Left ventricle myocardium inferior (tissue), 1 donor: ENCODE measurements around the gene ADNP2. TPM values are rescaled to one million over a fixed set of nuclear protein-coding genes. Genes with fewer than 3 reads are reported as not detected.

Experiments used
- DNase-seq: peaks from one replicate; pipeline ENCODE4 v3.0.0-alpha.2; 2020
- H3K27ac ChIP-seq: fragments of 200-600 bp; replicated peaks from 2 replicates; pipeline ENCODE4 v1.8.0; 2021
- H3K27me3 ChIP-seq: fragments of 200-600 bp; 2 replicates; pipeline ENCODE4 v1.8.0; 2021; ENCODE audit warnings: low read depth
- H3K36me3 ChIP-seq: fragments of 200-600 bp; 2 replicates; pipeline ENCODE4 v1.8.0; 2021
- H3K4me1 ChIP-seq: fragments of 200-600 bp; 2 replicates; pipeline ENCODE4 v1.8.0; 2021
- H3K4me3 ChIP-seq: fragments of 200-600 bp; 2 replicates; pipeline ENCODE4 v1.8.0; 2021; ENCODE audit warnings: mild to moderate bottlenecking, moderate library complexity
- H3K9me3 ChIP-seq: fragments of 200-600 bp; replicated peaks from 2 replicates; pipeline ENCODE4 v1.8.0; 2021
- intact Hi-C: fragments of 100-400 bp; cut with micrococcal nuclease; formaldehyde crosslinking; loops from one replicate; pipeline ENCODE4 v1.11.0; 2022
- total RNA-seq: library from RNA; stranded (reverse); fragmentation: NEBNext Ultra II Directional; extraction: Animal tissue kit (Norgen Biotek cat#: 25700); gene quantifications from one replicate; pipeline ENCODE4 v1.2.1, GENCODE V29; 2021
- TF ChIP-seq, protein P1 (sequence below): fragments of 200-600 bp; IDR thresholded peaks from 2 replicates; pipeline ENCODE4 v1.8.0; 2021; ENCODE audit warnings: antibody characterized with exemption, mild to moderate bottlenecking, borderline replicate concordance
- donor health status: DM: no; HTN: yes; CAD: no; lungs with severe emphysema.

ADNP2 gene
- total RNA-seq, 1 donor from 2014 or later = 7.5 TPM

DNA sequence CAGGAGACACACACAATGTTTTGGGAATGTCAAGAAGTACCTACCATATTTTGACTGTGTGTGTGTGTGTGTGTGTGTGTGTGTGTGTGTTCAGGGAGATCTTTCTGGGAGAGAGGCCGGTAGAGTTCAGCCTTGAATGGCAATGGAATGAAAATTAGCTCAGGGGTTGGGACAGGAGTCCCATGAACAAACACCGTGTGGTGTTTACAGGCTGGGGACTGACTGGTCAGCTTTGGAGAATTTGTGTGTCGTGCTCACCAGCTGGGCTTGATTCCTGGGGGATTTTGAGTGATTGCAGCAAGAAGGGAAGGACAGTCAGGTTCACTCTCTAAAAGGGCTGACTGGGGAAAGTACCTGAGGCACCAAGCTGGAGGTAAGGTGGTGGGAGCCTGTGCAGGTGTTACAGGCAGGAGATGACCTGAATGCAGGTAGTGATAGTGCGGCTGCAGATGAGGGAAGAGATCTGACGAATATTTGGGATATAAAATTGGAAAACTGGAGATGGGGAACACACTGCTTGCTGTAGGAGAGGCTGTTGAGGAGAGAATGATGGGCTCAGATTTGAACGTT lies 2.5 kb upstream of the ADNP2 start:
- Histone ChIP-seq H3K4me3 (no peak overlapping the region), H3K9me3 (peaks cover 4% of the 10 kb centered on the region), H3K27ac (no peak overlapping the region), H3K27me3 (no peaks in the 10 kb centered on the region), H3K4me1 (peaks cover 34% of the 10 kb centered on the region), H3K36me3 (no peaks in the 10 kb centered on the region)
- intact Hi-C loops = no loop called here
- no peak for DNase-seq
- TF ChIP-seq, protein P1, sequence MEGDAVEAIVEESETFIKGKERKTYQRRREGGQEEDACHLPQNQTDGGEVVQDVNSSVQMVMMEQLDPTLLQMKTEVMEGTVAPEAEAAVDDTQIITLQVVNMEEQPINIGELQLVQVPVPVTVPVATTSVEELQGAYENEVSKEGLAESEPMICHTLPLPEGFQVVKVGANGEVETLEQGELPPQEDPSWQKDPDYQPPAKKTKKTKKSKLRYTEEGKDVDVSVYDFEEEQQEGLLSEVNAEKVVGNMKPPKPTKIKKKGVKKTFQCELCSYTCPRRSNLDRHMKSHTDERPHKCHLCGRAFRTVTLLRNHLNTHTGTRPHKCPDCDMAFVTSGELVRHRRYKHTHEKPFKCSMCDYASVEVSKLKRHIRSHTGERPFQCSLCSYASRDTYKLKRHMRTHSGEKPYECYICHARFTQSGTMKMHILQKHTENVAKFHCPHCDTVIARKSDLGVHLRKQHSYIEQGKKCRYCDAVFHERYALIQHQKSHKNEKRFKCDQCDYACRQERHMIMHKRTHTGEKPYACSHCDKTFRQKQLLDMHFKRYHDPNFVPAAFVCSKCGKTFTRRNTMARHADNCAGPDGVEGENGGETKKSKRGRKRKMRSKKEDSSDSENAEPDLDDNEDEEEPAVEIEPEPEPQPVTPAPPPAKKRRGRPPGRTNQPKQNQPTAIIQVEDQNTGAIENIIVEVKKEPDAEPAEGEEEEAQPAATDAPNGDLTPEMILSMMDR = no peak

- H3K4me1 ChIP-seq = peaks cover 36% of the 10 kb centered on the region
- H3K4me3 ChIP-seq = no peak overlapping the region
- intact Hi-C loops = no loop called here
- H3K27me3 ChIP-seq = no peaks in the 10 kb centered on the region
- TF ChIP-seq, protein P1 = no peak
- peak overlapping the region; percentile 90 for H3K27ac ChIP-seq
- no peak for DNase-seq
- no peaks in the 10 kb centered on the region for H3K36me3 ChIP-seq
- H3K9me3 ChIP-seq = peaks cover 4% of the 10 kb centered on the region
Observed at GRCh38 chr18:80107426-80107825, 1.6 kb upstream of the ADNP2 start.

DNA sequence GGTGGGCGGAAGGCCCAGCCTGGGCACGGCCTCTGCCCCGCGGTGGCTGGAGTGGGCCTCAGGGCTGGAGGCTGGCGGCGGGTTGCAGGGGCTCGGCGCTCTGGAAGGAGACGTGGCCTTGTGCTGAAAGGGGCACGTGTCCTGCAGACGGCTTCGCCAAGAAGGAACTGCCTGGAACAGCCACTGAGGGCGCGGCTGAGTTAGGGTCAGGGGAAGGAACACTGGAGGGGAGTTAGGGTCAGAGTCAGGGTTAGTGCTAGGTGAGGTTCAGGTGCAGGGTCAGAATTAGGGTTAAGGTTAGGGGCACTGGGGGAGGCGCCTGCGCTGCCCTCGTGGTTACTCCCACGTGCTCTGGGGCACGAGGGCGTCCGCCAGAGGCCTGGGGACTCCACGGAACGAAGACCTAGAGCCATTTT lies 933 bp upstream of the ADNP2 start:
- TF ChIP-seq, protein P1 = no peak
- intact Hi-C loops = no loop called here
- Histone ChIP-seq H3K27ac (peak overlapping the region; percentile 90), H3K27me3 (no peaks in the 10 kb centered on the region), H3K4me3 (no peak overlapping the region), H3K36me3 (no peaks in the 10 kb centered on the region), H3K9me3 (peaks cover 4% of the 10 kb centered on the region), H3K4me1 (peaks cover 37% of the 10 kb centered on the region)
- no peak for DNase-seq

DNA sequence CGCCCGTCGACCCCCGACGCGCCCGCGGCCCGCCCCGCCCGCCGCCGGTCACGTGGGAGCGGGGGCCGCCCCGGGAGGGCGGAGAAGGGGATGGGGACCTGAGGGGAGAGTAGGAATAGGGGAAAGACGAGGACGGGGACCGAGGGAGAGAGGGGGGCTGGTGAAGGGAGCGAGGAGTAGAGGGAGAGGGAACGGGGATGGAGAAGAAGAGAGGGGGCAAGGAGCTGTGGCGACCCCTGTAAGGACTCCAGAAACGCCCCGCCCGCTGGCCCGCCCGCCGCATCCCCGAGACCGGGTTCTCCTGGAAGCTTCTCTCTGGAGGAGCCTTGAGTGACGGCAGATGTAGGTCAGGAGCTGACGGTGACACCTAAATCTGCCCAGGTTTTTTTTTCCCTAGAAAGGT lies 615 bp downstream of the ADNP2 start:
- TF ChIP-seq, protein P1 = no peak
- intact Hi-C loops = no loop called here
- Histone ChIP-seq H3K9me3 (peaks cover 4% of the 10 kb centered on the region), H3K27ac (peak overlapping the region; percentile 90), H3K4me3 (peak overlapping the region; percentile 80), H3K27me3 (no peaks in the 10 kb centered on the region), H3K4me1 (peaks cover 37% of the 10 kb centered on the region), H3K36me3 (no peaks in the 10 kb centered on the region)
- peak; percentile 33 for DNase-seq

GRCh38 chr18:80112624-80113248 lies 3.7 kb downstream of the ADNP2 start:
- TF ChIP-seq, protein P1 = no peak
- H3K4me1 ChIP-seq = peaks cover 40% of the 10 kb centered on the region
- peaks cover 4% of the 10 kb centered on the region for H3K9me3 ChIP-seq
- DNase-seq = no peak
- no peaks in the 10 kb centered on the region for H3K27me3 ChIP-seq
- no peak overlapping the region for H3K27ac ChIP-seq
- H3K4me3 ChIP-seq = no peak overlapping the region
- intact Hi-C loops = no loop called here
- H3K36me3 ChIP-seq = peaks cover 3% of the 10 kb centered on the region
